HepG2 (cell line): Measurements from ENCODE around the gene SESN2. TPM values are rescaled to one million over a fixed set of nuclear protein-coding genes. Genes with fewer than 3 reads are reported as not detected.

Source experiments
- DMTF1 ChIP-seq: sonication (generic); formaldehyde crosslinking; IDR thresholded peaks from 2 replicates; pipeline ENCODE4 v1.4.0; 2020; ENCODE audit warnings: mild to moderate bottlenecking, missing genetic modification reagents
- JUNB ChIP-seq: sonication (generic); formaldehyde crosslinking; IDR thresholded peaks from 2 replicates; pipeline ENCODE4 v1.8.0; 2022; ENCODE audit warnings: missing genetic modification reagents, mild to moderate bottlenecking, borderline replicate concordance
- USF2 ChIP-seq, 2 experiments: sonication (generic) in 1 of 2; formaldehyde crosslinking in 1 of 2; IDR thresholded peaks; 2 replicates each; pipeline versions ENCODE4 v1.5.1 to v1.6.1; 2011 to 2020; ENCODE audit warnings: borderline replicate concordance in 1 of 2, low read depth in 1 of 2, low read length in 1 of 2, mild to moderate bottlenecking in 1 of 2, missing genetic modification reagents in 1 of 2, moderate library complexity in 1 of 2
- polyA plus RNA-seq, 8 experiments: library from polyadenylated mRNA; depleted of rRNA in 3 of 8; stranded (reverse) in 7 of 8; unstranded in 1 of 8; fragments of >200 nt; fragmentation: Illumina TruSeq in 4 of 8; extraction: Trizol in 4 of 8; gene quantifications; 2 replicates each; pipeline versions ENCODE4 v1.2.1 to v1.2.3, GENCODE V29; 2011 to 2016; ENCODE audit warnings: low read depth in 4 of 8, missing spikeins in 1 of 8, mixed read lengths in 1 of 8; ENCODE audit not compliant: insufficient read depth in 1 of 8
- total RNA-seq, 5 experiments: library from RNA; depleted of rRNA; stranded (reverse); fragments of >200 nt; fragmentation: Illumina TruSeq; extraction: Trizol; gene quantifications; 2 replicates each; pipeline ENCODE4 v1.2.3, GENCODE V29; 2016; ENCODE audit warnings: low read depth in 1 of 5
- TF ChIP-seq, protein P1 (sequence below): sonication (generic); formaldehyde crosslinking; IDR thresholded peaks from 2 replicates; pipeline ENCODE4 v1.5.0; 2020; ENCODE audit warnings: missing genetic modification reagents
- TF ChIP-seq, protein P2 (sequence below): sonication (generic); formaldehyde crosslinking; IDR thresholded peaks from 2 replicates; pipeline ENCODE4 v1.4.0; 2020; ENCODE audit warnings: missing genetic modification reagents

SESN2 gene
- total and polyA plus RNA-seq, 2 of the 13 experiments (the other 11 are each of a cell fraction or from before 2014, with no cell fraction given), result 13.2 to 19.1 TPM

DNA sequence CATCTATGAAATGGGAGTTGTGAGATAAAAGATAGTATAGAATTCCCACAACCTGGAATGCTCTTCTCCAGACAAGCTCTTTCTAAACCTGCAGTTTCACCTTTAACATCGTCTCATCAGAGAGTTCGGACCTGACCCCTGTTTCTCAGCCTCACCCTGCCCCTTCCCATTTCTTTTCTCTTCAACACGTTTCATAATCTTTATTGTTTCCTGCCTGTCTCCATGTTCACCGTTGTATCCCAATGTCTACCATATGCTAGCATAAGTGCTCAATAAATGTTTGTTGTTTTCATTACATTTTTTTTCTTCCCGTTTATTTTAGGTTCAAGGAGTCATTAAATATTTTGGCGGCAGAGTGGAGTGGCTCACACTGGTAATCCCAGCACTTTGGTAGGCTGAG lies 32.4 kb downstream of the SESN2 start (continued):
- no peak for TF ChIP-seq USF2 (IDR thresholded peaks at IDR 0.05; ENCODE audit: low read depth, low read length)
- TF ChIP-seq USF2 (CRISPR knock-in tag; IDR thresholded peaks at IDR 0.05; ENCODE audit: borderline replicate concordance), result no peak
- TF ChIP-seq, protein P1, sequence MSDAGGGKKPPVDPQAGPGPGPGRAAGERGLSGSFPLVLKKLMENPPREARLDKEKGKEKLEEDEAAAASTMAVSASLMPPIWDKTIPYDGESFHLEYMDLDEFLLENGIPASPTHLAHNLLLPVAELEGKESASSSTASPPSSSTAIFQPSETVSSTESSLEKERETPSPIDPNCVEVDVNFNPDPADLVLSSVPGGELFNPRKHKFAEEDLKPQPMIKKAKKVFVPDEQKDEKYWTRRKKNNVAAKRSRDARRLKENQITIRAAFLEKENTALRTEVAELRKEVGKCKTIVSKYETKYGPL, result no peak
- TF ChIP-seq, protein P2, sequence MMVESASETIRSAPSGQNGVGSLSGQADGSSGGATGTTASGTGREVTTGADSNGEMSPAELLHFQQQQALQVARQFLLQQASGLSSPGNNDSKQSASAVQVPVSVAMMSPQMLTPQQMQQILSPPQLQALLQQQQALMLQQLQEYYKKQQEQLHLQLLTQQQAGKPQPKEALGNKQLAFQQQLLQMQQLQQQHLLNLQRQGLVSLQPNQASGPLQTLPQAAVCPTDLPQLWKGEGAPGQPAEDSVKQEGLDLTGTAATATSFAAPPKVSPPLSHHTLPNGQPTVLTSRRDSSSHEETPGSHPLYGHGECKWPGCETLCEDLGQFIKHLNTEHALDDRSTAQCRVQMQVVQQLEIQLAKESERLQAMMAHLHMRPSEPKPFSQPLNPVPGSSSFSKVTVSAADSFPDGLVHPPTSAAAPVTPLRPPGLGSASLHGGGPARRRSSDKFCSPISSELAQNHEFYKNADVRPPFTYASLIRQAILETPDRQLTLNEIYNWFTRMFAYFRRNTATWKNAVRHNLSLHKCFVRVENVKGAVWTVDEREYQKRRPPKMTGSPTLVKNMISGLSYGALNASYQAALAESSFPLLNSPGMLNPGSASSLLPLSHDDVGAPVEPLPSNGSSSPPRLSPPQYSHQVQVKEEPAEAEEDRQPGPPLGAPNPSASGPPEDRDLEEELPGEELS, result no peak
- TF ChIP-seq DMTF1 (CRISPR knock-in tag), result no peak
- no peak for TF ChIP-seq JUNB
